SK-N-SH (cell line): ENCODE measurements around the gene LRP5. TPM values are rescaled to one million over a fixed set of nuclear protein-coding genes. Genes with fewer than 3 reads are reported as not detected.

ENCODE experiments used
- CTCF ChIA-PET: fragments of 300-600, 350-600 bp; formaldehyde crosslinking; extraction: SDS; loops from one replicate; lab custom pipeline; 2021; lab: Yijun Ruan, JAX
- POLR2A ChIA-PET: fragments of 350-600 bp; sonication (Branson Sonifier 250); formaldehyde crosslinking; extraction: SDS; loops from one replicate; lab custom pipeline; 2020; ENCODE audit warnings: antibody characterized with exemption, inconsistent platforms; lab: Yijun Ruan, JAX
- DNase-seq: peaks from one replicate; pipeline ENCODE4 v3.0.0; 2012
- H2AFZ ChIP-seq: fragments of 200-600 bp; sonication (generic); 2 replicates; pipeline ENCODE4 v1.8.1; 2016; ENCODE audit warnings: antibody characterized with exemption, mild to moderate bottlenecking, low read depth
- H3F3A ChIP-seq: fragments of 200-600 bp; sonication (generic); replicated peaks from 2 replicates; pipeline ENCODE3; 2016; ENCODE audit warnings: antibody characterized with exemption, mild to moderate bottlenecking; ENCODE audit not compliant: insufficient read depth
- H3K27ac ChIP-seq, 2 experiments: fragments of 200-500 bp in 1 of 2; fragments of 200-600 bp in 1 of 2; sonication (Bioruptor generic) in 1 of 2; sonication (generic), shearing (Covaris generic) in 1 of 2; 2 replicates each; pipeline versions ENCODE4 v1.5.1 to v1.6.1; 2014 to 2016; ENCODE audit warnings: low read depth in 2 of 2, inconsistent platforms in 1 of 2, low read length in 1 of 2, mild to moderate bottlenecking in 1 of 2, mixed read lengths in 1 of 2
- H3K27me3 ChIP-seq: fragments of 200-600 bp; sonication (generic), shearing (Covaris generic); 2 replicates; pipeline ENCODE4 v1.6.1; 2016; ENCODE audit warnings: mixed run types; ENCODE audit not compliant: insufficient read depth
- H3K36me3 ChIP-seq, 2 experiments: fragments of 200-500 bp in 1 of 2; fragments of 200-600 bp in 1 of 2; sonication (Bioruptor generic) in 1 of 2; sonication (generic) in 1 of 2; replicated peaks in 1 of 2; 2 replicates each; pipeline versions ENCODE3 to v1.5.1; 2014 to 2016; ENCODE audit warnings: low read length in 1 of 2, mild to moderate bottlenecking in 1 of 2; ENCODE audit not compliant: insufficient read depth in 2 of 2, control insufficient read depth in 1 of 2
- H3K4me1 ChIP-seq, 2 experiments: fragments of 200-500 bp in 1 of 2; fragments of 200-600 bp in 1 of 2; sonication (Bioruptor generic) in 1 of 2; sonication (generic), shearing (Covaris generic) in 1 of 2; 2 replicates each; pipeline versions ENCODE4 v1.5.1 to v1.6.1; 2014 to 2016; ENCODE audit warnings: low read depth in 1 of 2, low read length in 1 of 2, mixed run types in 1 of 2; ENCODE audit not compliant: insufficient read depth in 2 of 2, control insufficient read depth in 1 of 2
- H3K4me2 ChIP-seq: fragments of 200-600 bp; sonication (generic), shearing (Covaris generic); 2 replicates; pipeline ENCODE4 v1.6.1; 2017; ENCODE audit warnings: mixed run types
- H3K4me3 ChIP-seq, 2 experiments: fragments of 200-500 bp in 1 of 2; fragments of 200-600 bp in 1 of 2; sonication (Bioruptor generic) in 1 of 2; sonication (generic), shearing (Covaris generic) in 1 of 2; 2 replicates each; pipeline versions ENCODE4 v1.5.1 to v1.8.1; 2014 to 2016; ENCODE audit warnings: low read depth in 2 of 2, inconsistent platforms in 1 of 2, low read length in 1 of 2, mild to moderate bottlenecking in 1 of 2, mixed read lengths in 1 of 2, moderate library complexity in 1 of 2
- H3K79me2 ChIP-seq: fragments of 200-600 bp; sonication (generic); 2 replicates; pipeline ENCODE4 v1.8.1; 2017; ENCODE audit warnings: mild to moderate bottlenecking; ENCODE audit not compliant: insufficient read depth
- H3K9ac ChIP-seq: fragments of 200-600 bp; sonication (generic); 2 replicates; pipeline ENCODE4 v1.6.1; 2017; ENCODE audit warnings: mixed run types
- H3K9me2 ChIP-seq: fragments of 200-600 bp; sonication (generic); 2 replicates; pipeline ENCODE4 v1.6.1; 2017; ENCODE audit warnings: mixed run types
- H3K9me3 ChIP-seq: fragments of 200-600 bp; sonication (generic); 2 replicates; pipeline ENCODE4 v1.6.1; 2017; ENCODE audit warnings: mixed run types, mild to moderate bottlenecking, moderate library complexity
- H4K20me1 ChIP-seq: fragments of 200-600 bp; sonication (generic); 2 replicates; pipeline ENCODE4 v1.6.1; 2017; ENCODE audit warnings: mild to moderate bottlenecking, mixed run types; ENCODE audit not compliant: insufficient read depth
- ELF1 ChIP-seq: IDR thresholded peaks from 2 replicates; pipeline ENCODE4 v1.4.0; 2012
- FOSL2 ChIP-seq: IDR thresholded peaks from 2 replicates; pipeline ENCODE4 v1.4.0; 2012; ENCODE audit warnings: low read depth, mild to moderate bottlenecking, moderate library complexity, borderline replicate concordance
- FOXJ3 ChIP-seq: sonication (generic); formaldehyde crosslinking; IDR thresholded peaks from 2 replicates; pipeline ENCODE4 v1.5.1; 2020; ENCODE audit warnings: mild to moderate bottlenecking, missing genetic modification reagents
- GATA2 ChIP-seq: sonication (generic); formaldehyde crosslinking; IDR thresholded peaks from 2 replicates; pipeline ENCODE4 v1.5.0; 2020; ENCODE audit warnings: mild to moderate bottlenecking, missing genetic modification reagents
- JUND ChIP-seq: IDR thresholded peaks from 2 replicates; pipeline ENCODE4 v1.4.0; 2012
- MAX ChIP-seq: IDR thresholded peaks from 2 replicates; pipeline ENCODE4 v1.4.0; 2012; ENCODE audit warnings: low read depth
- NRF1 ChIP-seq: IDR thresholded peaks from 2 replicates; pipeline ENCODE4 v1.6.1; 2012; ENCODE audit warnings: low read depth, mild to moderate bottlenecking, low read length
- PBX3 ChIP-seq: IDR thresholded peaks from 2 replicates; pipeline ENCODE4; 2012
- POLR2AphosphoS5 ChIP-seq: IDR thresholded peaks from 2 replicates; pipeline ENCODE4 v1.6.1; 2012; ENCODE audit warnings: low read depth, low read length
- RAD21 ChIP-seq: IDR thresholded peaks from 2 replicates; pipeline ENCODE4 v1.6.1; 2012; ENCODE audit warnings: mild to moderate bottlenecking, low read length
- RCOR1 ChIP-seq: fragments of 150-350 bp; IDR thresholded peaks from 2 replicates; pipeline ENCODE4 v1.6.1; 2017; ENCODE audit warnings: antibody characterized with exemption, low read length
- RFX5 ChIP-seq: IDR thresholded peaks from 2 replicates; pipeline ENCODE4 v1.6.1; 2012; ENCODE audit warnings: mild to moderate bottlenecking, improper control_type of control experiment, low read length
- SIN3A ChIP-seq: IDR thresholded peaks from 2 replicates; pipeline ENCODE4 v1.6.1; 2012; ENCODE audit warnings: low read depth, mild to moderate bottlenecking, low read length, moderate library complexity, borderline replicate concordance
- SMC3 ChIP-seq: IDR thresholded peaks from 2 replicates; pipeline ENCODE4 v1.6.1; 2012; ENCODE audit warnings: low read depth, low read length, improper control_type of control experiment
- TAF1 ChIP-seq: IDR thresholded peaks from 2 replicates; pipeline ENCODE4 v1.6.1; 2012; ENCODE audit warnings: low read depth, mild to moderate bottlenecking, low read length, moderate library complexity, borderline replicate concordance
- TCF12 ChIP-seq: IDR thresholded peaks from 2 replicates; pipeline ENCODE4 v1.4.0; 2012
- TEAD4 ChIP-seq: IDR thresholded peaks from 2 replicates; pipeline ENCODE4 v1.4.0; 2012; ENCODE audit warnings: mild to moderate bottlenecking, borderline replicate concordance; ENCODE audit not compliant: insufficient read depth
- YY1 ChIP-seq: IDR thresholded peaks from 2 replicates; pipeline ENCODE4 v1.4.0; 2012; ENCODE audit warnings: low read depth, mild to moderate bottlenecking
- WGBS: methylation state at CpG from one replicate; pipeline ENCODE4 v1.1.6; 2017; ENCODE audit warnings: low lambda C conversion rate; 5-methylcytosine and 5-hydroxymethylcytosine counted together
- polyA plus RNA-seq, 3 experiments: library from polyadenylated mRNA; depleted of rRNA; stranded (reverse); fragments of >200 nt; gene quantifications; 2 replicates each; pipeline ENCODE4 v1.2.3, GENCODE V29; 2012
- TF ChIP-seq, protein P1 (sequence below): IDR thresholded peaks from 2 replicates; pipeline ENCODE4 v1.6.1; 2012; ENCODE audit warnings: mild to moderate bottlenecking, low read depth, low read length, moderate library complexity
- TF ChIP-seq, protein P2 (sequence below): IDR thresholded peaks from 2 replicates; pipeline ENCODE4 v1.4.0; 2012; ENCODE audit warnings: low read depth, borderline replicate concordance
- TF ChIP-seq, protein P3 (sequence below): fragments of 200-600 bp; sonication (generic); IDR thresholded peaks from 2 replicates; pipeline ENCODE4 v1.6.1; 2017; ENCODE audit warnings: antibody characterized with exemption, mild to moderate bottlenecking, moderate library complexity

Gene LRP5
- polyA plus RNA-seq, 1 of the 3 experiments (the other 2 are of a cell fraction), result 15.0 TPM

DNA sequence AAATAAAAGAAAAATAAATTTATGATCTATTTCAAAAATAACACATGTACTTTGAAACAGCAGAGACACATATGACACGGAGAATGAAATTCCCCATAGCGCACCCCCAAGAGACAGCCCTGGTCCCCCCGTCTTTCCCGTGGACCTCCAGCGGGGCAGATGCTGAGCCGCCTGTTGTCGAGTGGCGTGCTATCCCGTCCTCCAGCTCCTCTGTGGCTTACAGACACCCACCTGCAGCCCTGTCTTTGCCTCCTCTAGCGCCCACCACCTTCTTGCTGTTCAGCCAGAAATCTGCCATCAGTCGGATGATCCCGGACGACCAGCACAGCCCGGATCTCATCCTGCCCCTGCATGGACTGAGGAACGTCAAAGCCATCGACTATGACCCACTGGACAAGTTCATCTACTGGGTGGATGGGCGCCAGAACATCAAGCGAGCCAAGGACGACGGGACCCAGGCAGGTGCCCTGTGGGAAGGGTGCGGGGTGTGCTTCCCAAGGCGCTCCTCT, 103.7 kb downstream of the LRP5 start:
- Histone ChIP-seq H3K9me3 (no peaks in the 10 kb centered on the region), H4K20me1 (no peaks in the 10 kb centered on the region), H3K36me3 (peaks cover 5 to 38% of the 10 kb centered on the region in 2 experiments), H3K27ac (no peak overlapping the region), H3F3A (no peaks in the 10 kb centered on the region), H3K9ac (no peak overlapping the region), H3K4me3 (no peak overlapping the region), H3K4me2 (no peak overlapping the region), H3K27me3 (no peaks in the 10 kb centered on the region), H2AFZ (no peak overlapping the region), H3K9me2 (no peaks in the 10 kb centered on the region), H3K79me2 (no peaks in the 10 kb centered on the region), H3K4me1 (peaks cover 0 to 12% of the 10 kb centered on the region in 2 experiments; a peak in 1 of 4 replicates)
- no peak for DNase-seq
- CTCF ChIA-PET, result no interaction called here
- TF ChIP-seq POLR2AphosphoS5, result no peak
- TF ChIP-seq, protein P1, sequence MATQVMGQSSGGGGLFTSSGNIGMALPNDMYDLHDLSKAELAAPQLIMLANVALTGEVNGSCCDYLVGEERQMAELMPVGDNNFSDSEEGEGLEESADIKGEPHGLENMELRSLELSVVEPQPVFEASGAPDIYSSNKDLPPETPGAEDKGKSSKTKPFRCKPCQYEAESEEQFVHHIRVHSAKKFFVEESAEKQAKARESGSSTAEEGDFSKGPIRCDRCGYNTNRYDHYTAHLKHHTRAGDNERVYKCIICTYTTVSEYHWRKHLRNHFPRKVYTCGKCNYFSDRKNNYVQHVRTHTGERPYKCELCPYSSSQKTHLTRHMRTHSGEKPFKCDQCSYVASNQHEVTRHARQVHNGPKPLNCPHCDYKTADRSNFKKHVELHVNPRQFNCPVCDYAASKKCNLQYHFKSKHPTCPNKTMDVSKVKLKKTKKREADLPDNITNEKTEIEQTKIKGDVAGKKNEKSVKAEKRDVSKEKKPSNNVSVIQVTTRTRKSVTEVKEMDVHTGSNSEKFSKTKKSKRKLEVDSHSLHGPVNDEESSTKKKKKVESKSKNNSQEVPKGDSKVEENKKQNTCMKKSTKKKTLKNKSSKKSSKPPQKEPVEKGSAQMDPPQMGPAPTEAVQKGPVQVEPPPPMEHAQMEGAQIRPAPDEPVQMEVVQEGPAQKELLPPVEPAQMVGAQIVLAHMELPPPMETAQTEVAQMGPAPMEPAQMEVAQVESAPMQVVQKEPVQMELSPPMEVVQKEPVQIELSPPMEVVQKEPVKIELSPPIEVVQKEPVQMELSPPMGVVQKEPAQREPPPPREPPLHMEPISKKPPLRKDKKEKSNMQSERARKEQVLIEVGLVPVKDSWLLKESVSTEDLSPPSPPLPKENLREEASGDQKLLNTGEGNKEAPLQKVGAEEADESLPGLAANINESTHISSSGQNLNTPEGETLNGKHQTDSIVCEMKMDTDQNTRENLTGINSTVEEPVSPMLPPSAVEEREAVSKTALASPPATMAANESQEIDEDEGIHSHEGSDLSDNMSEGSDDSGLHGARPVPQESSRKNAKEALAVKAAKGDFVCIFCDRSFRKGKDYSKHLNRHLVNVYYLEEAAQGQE, result no peak
- no peak for TF ChIP-seq SMC3
- no peak for TF ChIP-seq MAX
- TF ChIP-seq GATA2, result no peak
- no peak for TF ChIP-seq RAD21
- 95% methylated on average over 22 of the region's 22 CpGs for WGBS
- POLR2A ChIA-PET, result no interaction called here

DNA sequence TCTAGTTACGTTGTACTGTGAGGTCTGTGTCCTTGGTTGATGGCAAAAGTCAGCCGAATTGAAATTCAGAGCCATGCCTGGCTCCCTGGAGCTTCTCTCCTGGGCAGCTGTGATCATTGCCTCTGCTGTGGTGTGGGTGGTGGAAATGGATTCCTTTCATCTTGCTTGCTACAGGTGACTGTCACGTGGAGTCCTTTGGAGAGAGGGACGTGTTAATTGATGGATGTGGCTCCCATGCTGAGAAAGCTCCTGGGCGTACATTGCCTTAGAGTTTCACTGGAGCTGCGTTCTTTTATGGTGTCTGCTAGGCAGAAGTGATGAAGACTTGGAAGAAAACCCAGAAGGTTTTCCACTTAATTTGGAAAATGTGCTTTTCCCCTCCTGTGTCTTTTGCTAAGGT, 106.3 kb downstream of the LRP5 start:
- Histone ChIP-seq H3K79me2 (no peaks in the 10 kb centered on the region), H3K4me2 (no peak overlapping the region), H3K36me3 (peaks cover 0 to 24% of the 10 kb centered on the region in 2 experiments), H3K9me3 (no peaks in the 10 kb centered on the region), H3K9ac (no peak overlapping the region), H3K9me2 (no peaks in the 10 kb centered on the region), H4K20me1 (no peaks in the 10 kb centered on the region), H3K4me1 (peaks cover 0 to 6% of the 10 kb centered on the region in 2 experiments; a peak in 1 of 4 replicates), H3K27me3 (no peaks in the 10 kb centered on the region), H3K4me3 (no peak overlapping the region), H2AFZ (no peak overlapping the region), H3K27ac (no peak overlapping the region), H3F3A (no peaks in the 10 kb centered on the region)
- ChIA-PET CTCF (interaction anchor here (1.1 kb wide), 1 partner anchor 28 kb away, joined by 3 read pairs; no protein-coding TSS in a partner anchor), POLR2A (no interaction called here)
- no peak for DNase-seq
- WGBS, result 97% methylated on average over 6 of the region's 6 CpGs
- TF ChIP-seq SMC3 (no peak), YY1 (no peak), MAX (no peak), FOSL2 (no peak), TEAD4 (no peak), ELF1 (no peak), PBX3 (no peak), RFX5 (no peak), RCOR1 (no peak), JUND (no peak), TCF12 (no peak), SIN3A (no peak), FOXJ3 (CRISPR knock-in tag) (no peak), POLR2AphosphoS5 (no peak), NRF1 (no peak), TAF1 (no peak)
- TF ChIP-seq, protein P2, sequence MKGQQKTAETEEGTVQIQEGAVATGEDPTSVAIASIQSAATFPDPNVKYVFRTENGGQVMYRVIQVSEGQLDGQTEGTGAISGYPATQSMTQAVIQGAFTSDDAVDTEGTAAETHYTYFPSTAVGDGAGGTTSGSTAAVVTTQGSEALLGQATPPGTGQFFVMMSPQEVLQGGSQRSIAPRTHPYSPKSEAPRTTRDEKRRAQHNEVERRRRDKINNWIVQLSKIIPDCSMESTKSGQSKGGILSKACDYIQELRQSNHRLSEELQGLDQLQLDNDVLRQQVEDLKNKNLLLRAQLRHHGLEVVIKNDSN, result no peak
- TF ChIP-seq, protein P3, sequence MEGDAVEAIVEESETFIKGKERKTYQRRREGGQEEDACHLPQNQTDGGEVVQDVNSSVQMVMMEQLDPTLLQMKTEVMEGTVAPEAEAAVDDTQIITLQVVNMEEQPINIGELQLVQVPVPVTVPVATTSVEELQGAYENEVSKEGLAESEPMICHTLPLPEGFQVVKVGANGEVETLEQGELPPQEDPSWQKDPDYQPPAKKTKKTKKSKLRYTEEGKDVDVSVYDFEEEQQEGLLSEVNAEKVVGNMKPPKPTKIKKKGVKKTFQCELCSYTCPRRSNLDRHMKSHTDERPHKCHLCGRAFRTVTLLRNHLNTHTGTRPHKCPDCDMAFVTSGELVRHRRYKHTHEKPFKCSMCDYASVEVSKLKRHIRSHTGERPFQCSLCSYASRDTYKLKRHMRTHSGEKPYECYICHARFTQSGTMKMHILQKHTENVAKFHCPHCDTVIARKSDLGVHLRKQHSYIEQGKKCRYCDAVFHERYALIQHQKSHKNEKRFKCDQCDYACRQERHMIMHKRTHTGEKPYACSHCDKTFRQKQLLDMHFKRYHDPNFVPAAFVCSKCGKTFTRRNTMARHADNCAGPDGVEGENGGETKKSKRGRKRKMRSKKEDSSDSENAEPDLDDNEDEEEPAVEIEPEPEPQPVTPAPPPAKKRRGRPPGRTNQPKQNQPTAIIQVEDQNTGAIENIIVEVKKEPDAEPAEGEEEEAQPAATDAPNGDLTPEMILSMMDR, result no peak
